PC-3 (cell line): Measurements from ENCODE around the gene NFATC1.

Experiments
- CTCF ChIP-seq: fragments of 300-600 bp; sonication (generic); conservative IDR thresholded peaks from 2 replicates; pipeline ENCODE4 v1.5.1; 2017; ENCODE audit warnings: antibody characterized with exemption, low read depth, mild to moderate bottlenecking, low read length
- EZH2 ChIP-seq: fragments of 300-600 bp; sonication (generic); IDR thresholded peaks from one replicate; pipeline ENCODE4 v1.6.1; 2017; ENCODE audit warnings: antibody characterized with exemption, mild to moderate bottlenecking, low read length; ENCODE audit not compliant: unreplicated experiment
- EZH2phosphoT487 ChIP-seq: fragments of 300-600 bp; sonication (generic); IDR thresholded peaks from 2 replicates; pipeline ENCODE4 v1.6.1; 2018; ENCODE audit warnings: mild to moderate bottlenecking, antibody characterized with exemption, low read length, borderline replicate concordance

DNA sequence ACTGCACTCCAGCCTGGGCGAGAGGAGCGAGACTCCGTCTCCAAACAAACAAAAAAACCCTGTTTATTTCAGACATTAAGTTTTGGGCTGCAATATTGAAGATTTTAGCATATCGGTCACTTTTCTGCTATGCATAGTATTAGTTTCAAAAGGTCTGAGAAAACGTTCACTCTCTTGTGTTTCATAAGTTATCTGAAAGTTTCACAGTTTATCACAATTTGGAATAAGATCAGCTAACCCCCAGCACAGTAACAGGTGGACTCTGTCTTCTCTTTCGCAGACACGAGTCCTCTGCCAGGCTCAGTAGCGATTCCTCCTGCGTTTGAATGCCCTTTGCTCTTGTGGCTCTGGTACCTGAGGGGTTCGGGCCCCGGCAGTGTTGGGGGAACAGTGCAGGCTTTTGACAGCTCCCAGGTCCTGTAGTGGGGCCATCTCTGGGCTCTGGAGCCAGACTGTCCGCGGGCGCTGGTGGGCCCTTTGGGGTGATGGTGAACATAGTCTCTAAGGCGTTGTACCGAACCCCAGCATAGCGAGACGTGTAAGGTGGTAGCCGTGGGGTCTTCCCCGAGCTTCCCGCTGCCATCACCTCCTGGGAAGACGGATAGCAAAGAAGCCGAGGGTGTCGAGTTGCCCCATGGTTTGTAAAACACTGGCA lies 20.4 kb downstream of the NFATC1 start:
- TF ChIP-seq EZH2 (no peak), CTCF (no peak), EZH2phosphoT487 (no peak)
